HCT116 (cell line): ENCODE results near the gene MEI1. TPM values are rescaled to one million over a fixed set of nuclear protein-coding genes. Genes with fewer than 3 reads are reported as not detected.

Experiments used
- ATAC-seq: fragments of 200-7000 bp; cut with Tn5 transposase; 2 replicates; pipeline ENCODE4 v1.9.1; 2020; ENCODE audit warnings: mild to moderate bottlenecking, moderate library complexity
- BruUV-seq: library from RNA; stranded (reverse); fragments of 400-500 nt; replicated peaks from 2 replicates; lab custom pipeline; 2021; lab: Mats Ljungman, UMichigan
- CTCF ChIA-PET: fragments of 300-600 bp; sonication (Branson Sonifier 250); formaldehyde crosslinking; loops from one replicate; lab custom pipeline; 2021; ENCODE audit warnings: antibody characterized with exemption; lab: Charles Lee
- POLR2A ChIA-PET: fragments of 300-600, 350-600 bp; sonication (Branson Sonifier 250); formaldehyde crosslinking; loops from one replicate; lab custom pipeline; 2021; ENCODE audit warnings: antibody characterized with exemption; lab: Charles Lee
- RAD21 ChIA-PET, 2 experiments: fragments of 300-600 bp; sonication (Branson Sonifier 250); formaldehyde crosslinking; loops; one replicate each; lab custom pipeline; 2023; ENCODE audit warnings: low total read pairs in 2 of 2; ENCODE audit not compliant: uncharacterized antibody in 2 of 2, unreplicated experiment in 2 of 2, low non-redundant PET in 1 of 2; lab: Charles Lee
- DNase-seq: peaks from one replicate; pipeline ENCODE4 v3.0.0-alpha.2; 2010; ENCODE audit warnings: low read depth, low spot score
- H2AFZ ChIP-seq: fragments of 200-600 bp; shearing (Covaris generic), sonication (generic); 2 replicates; pipeline ENCODE4 v1.6.1; 2017; ENCODE audit warnings: low read depth, mixed run types, mixed read lengths, antibody characterized with exemption, low read length; ENCODE audit not compliant: poor library complexity, severe bottlenecking
- H3K27ac ChIP-seq: 2 replicates; pipeline ENCODE4 v1.5.1; 2012; ENCODE audit warnings: low read depth, low read length
- H3K27me3 ChIP-seq: fragments of 200-600 bp; sonication (generic); 2 replicates; pipeline ENCODE4 v1.6.1; 2016; ENCODE audit warnings: mixed run types, low read length, mixed read lengths; ENCODE audit not compliant: insufficient read depth
- H3K36me3 ChIP-seq, 2 experiments: fragments of 200-500 bp in 1 of 2; fragments of 200-600 bp in 1 of 2; sonication (Bioruptor generic) in 1 of 2; sonication (generic) in 1 of 2; 2 replicates each; pipeline versions ENCODE4 v1.5.1 to v1.6.1; 2014 to 2016; ENCODE audit warnings: low read length in 2 of 2, inconsistent platforms in 1 of 2, mixed read lengths in 1 of 2, mixed run types in 1 of 2; ENCODE audit not compliant: insufficient read depth in 2 of 2, control insufficient read depth in 1 of 2
- H3K4me1 ChIP-seq, 2 experiments: fragments of 200-600 bp in 1 of 2; sonication (generic) in 1 of 2; 2 replicates each; pipeline versions ENCODE4 v1.5.1 to v1.6.1; 2012 to 2017; ENCODE audit warnings: low read length in 2 of 2, inconsistent platforms in 1 of 2, mild to moderate bottlenecking in 1 of 2, mixed read lengths in 1 of 2, mixed run types in 1 of 2, moderate library complexity in 1 of 2; ENCODE audit not compliant: insufficient read depth in 2 of 2, control insufficient read depth in 1 of 2
- H3K4me2 ChIP-seq: fragments of 200-600 bp; sonication (generic); 2 replicates; pipeline ENCODE4 v1.6.1; 2017; ENCODE audit warnings: mixed run types, low read length, mixed read lengths
- H3K4me3 ChIP-seq, 2 experiments: fragments of 200-600 bp in 1 of 2; sonication (generic) in 1 of 2; replicated peaks in 1 of 2; 2 replicates each; pipeline ENCODE4 v1.5.1; 2011 to 2016; ENCODE audit warnings: low read length in 2 of 2, control low read depth in 1 of 2, low read depth in 1 of 2, mild to moderate bottlenecking in 1 of 2, mixed read lengths in 1 of 2, mixed run types in 1 of 2
- H3K79me2 ChIP-seq: fragments of 200-600 bp; sonication (generic); 2 replicates; pipeline ENCODE4 v1.6.1; 2017; ENCODE audit warnings: mild to moderate bottlenecking, mixed run types, low read length, moderate library complexity, mixed read lengths; ENCODE audit not compliant: insufficient read depth
- H3K9ac ChIP-seq: fragments of 200-600 bp; sonication (generic); 2 replicates; pipeline ENCODE4 v1.6.1; 2016; ENCODE audit warnings: low read length, mixed read lengths
- H3K9me2 ChIP-seq: fragments of 200-600 bp; sonication (generic), shearing (Covaris generic); 2 replicates; pipeline ENCODE4 v1.6.1; 2017; ENCODE audit warnings: mixed run types, mild to moderate bottlenecking, moderate library complexity; ENCODE audit not compliant: insufficient read depth
- H3K9me3 ChIP-seq, 2 experiments: fragments of 200-500 bp in 1 of 2; fragments of 200-600 bp in 1 of 2; sonication (Bioruptor generic) in 1 of 2; sonication (generic) in 1 of 2; 2 replicates each; pipeline ENCODE4 v1.6.1; 2014 to 2017; ENCODE audit warnings: low read length in 2 of 2, mixed read lengths in 2 of 2, inconsistent platforms in 1 of 2, low read depth in 1 of 2, mild to moderate bottlenecking in 1 of 2, mixed run types in 1 of 2, moderate library complexity in 1 of 2; ENCODE audit not compliant: control insufficient read depth in 1 of 2, insufficient read depth in 1 of 2
- H4K20me1 ChIP-seq: fragments of 200-600 bp; sonication (generic), shearing (Covaris generic); 2 replicates; pipeline ENCODE4 v1.6.1; 2017; ENCODE audit warnings: mixed run types, mild to moderate bottlenecking, moderate library complexity; ENCODE audit not compliant: insufficient read depth
- CTCF ChIP-seq, 3 experiments: fragments of 200-600 bp in 1 of 3; sonication (generic) in 1 of 3; IDR thresholded peaks in 2 of 3; conservative IDR thresholded peaks in 1 of 3; 2 replicates each; pipeline ENCODE4 v1.5.1; 2012 to 2017; ENCODE audit warnings: low read depth in 2 of 3, low read length in 2 of 3, antibody characterized with exemption in 1 of 3, borderline replicate concordance in 1 of 3, control low read depth in 1 of 3, mild to moderate bottlenecking in 1 of 3, mixed read lengths in 1 of 3, mixed run types in 1 of 3, moderate library complexity in 1 of 3; ENCODE audit not compliant: insufficient read depth in 1 of 3
- EZH2 ChIP-seq: fragments of 200-600 bp; sonication (generic); IDR thresholded peaks from 2 replicates; pipeline ENCODE4 v1.6.1; 2017; ENCODE audit warnings: antibody characterized with exemption, mixed run types
- EZH2phosphoT487 ChIP-seq: fragments of 200-600 bp; IDR thresholded peaks from 2 replicates; pipeline ENCODE4 v1.6.1; 2018; ENCODE audit warnings: antibody characterized with exemption, borderline replicate concordance
- FOSL1 ChIP-seq: IDR thresholded peaks from 2 replicates; pipeline ENCODE4 v1.6.1; 2012; ENCODE audit warnings: low read depth
- JUND ChIP-seq: IDR thresholded peaks from 2 replicates; pipeline ENCODE4 v1.6.1; 2012
- POLR2A ChIP-seq: IDR thresholded peaks from 2 replicates; pipeline ENCODE4 v1.7.0; 2011; ENCODE audit warnings: borderline replicate concordance; ENCODE audit not compliant: insufficient read depth, insufficient read length; ENCODE audit errors: extremely low read depth
- SIN3A ChIP-seq: IDR thresholded peaks from 2 replicates; pipeline ENCODE4 v1.6.1; 2012; ENCODE audit warnings: low read depth
- ZFX ChIP-seq: fragments of 450-650 bp; IDR thresholded peaks from 2 replicates; pipeline ENCODE4 v1.6.1; 2017
- intact Hi-C: fragments of 100-400 bp; cut with micrococcal nuclease; formaldehyde crosslinking; loops from 2 replicates; pipeline ENCODE4 v1.10.0; 2022
- total RNA-seq: library from RNA; stranded (reverse); gene quantifications from one replicate; pipeline ENCODE4 v1.2.1, GENCODE V29; 2021; ENCODE audit not compliant: unreplicated experiment

Gene MEI1
- total RNA-seq, 1 experiment from 2014 or later: 0.64 TPM

- Histone ChIP-seq H3K27me3 (no peaks in the 10 kb centered on the region; the same call in 1 of the 2 replicates), H3K9me3 (no peaks in the 10 kb centered on the region), H4K20me1 (no peaks in the 10 kb centered on the region), H3K9me2 (no peaks in the 10 kb centered on the region), H3K4me3 (no peak overlapping the region), H3K36me3 (no peaks in the 10 kb centered on the region), H3K4me2 (no peak overlapping the region), H2AFZ (no peak overlapping the region), H3K4me1 (peaks cover 0 to 5% of the 10 kb centered on the region in 2 experiments; a peak in 2 of 4 replicates), H3K9ac (no peak overlapping the region), H3K27ac (no peak overlapping the region)
- no peak for DNase-seq
- ChIA-PET CTCF (no interaction called here), POLR2A (no interaction called here)
- intact Hi-C loops: no loop called here
- BruUV-seq: no TSS peak
- TF ChIP-seq EZH2phosphoT487: no peak
- TF ChIP-seq FOSL1: no peak
- no peak for TF ChIP-seq EZH2
- no peak for TF ChIP-seq ZFX
- TF ChIP-seq SIN3A: no peak
- TF ChIP-seq POLR2A: no peak
- no peak for TF ChIP-seq CTCF (IDR thresholded peaks at IDR 0.05 in 2 of 3, conservative IDR thresholded peaks at IDR 0.05 in 1 of 3; ENCODE audit: borderline replicate concordance in 1 of 3, insufficient read depth in 1 of 3, low read depth in 2 of 3, low read length in 2 of 3)
- no peak for TF ChIP-seq JUND
- TF ChIP-seq, all 23 proteins: peak for 0
- RAD21 ChIA-PET: no interaction called here
- ATAC-seq: no peak
- no peaks in the 10 kb centered on the region for H3K79me2 ChIP-seq
These were observed 43.6 kb downstream of the MEI1 start for GRCh38 chr22:41742918-41743317.

GRCh38 chr22:41745968-41746367 is 46.7 kb downstream of the MEI1 start:
- Histone ChIP-seq H2AFZ (no peak overlapping the region), H3K9me2 (no peaks in the 10 kb centered on the region), H3K4me1 (peaks cover 0 to 5% of the 10 kb centered on the region in 2 experiments; a peak in 2 of 4 replicates), H3K9me3 (no peaks in the 10 kb centered on the region), H4K20me1 (no peaks in the 10 kb centered on the region), H3K36me3 (no peaks in the 10 kb centered on the region), H3K27ac (no peak overlapping the region), H3K27me3 (no peaks in the 10 kb centered on the region; the same call in 1 of the 2 replicates), H3K4me2 (no peak overlapping the region), H3K4me3 (no peak overlapping the region), H3K9ac (no peak overlapping the region), H3K79me2 (no peaks in the 10 kb centered on the region)
- TF ChIP-seq EZH2: no peak
- no TSS peak for BruUV-seq
- intact Hi-C loops: loop anchor here (2.0 kb wide), 1 partner anchor 111 kb away; no protein-coding TSS in a partner anchor
- no peak for DNase-seq
- ATAC-seq: no peak
- ChIA-PET POLR2A (no interaction called here), CTCF (interaction anchor here (1.0 to 2.3 kb wide), 14 partner anchors 9 to 698 kb away, joined by 3 to 22 read pairs (median 6); partner anchors contain the start of genes CCDC134 and SREBF2), RAD21 (interaction anchor here in 1 of 2 experiments (1.3 kb wide), 1 partner anchor 49 kb away, joined by 3 read pairs; no protein-coding TSS in a partner anchor)
